Hepatic stellate cell (primary cell): Measurements from ENCODE around the gene TTLL11.
"Not testable (repeated sequence)": the region's sequence is repeated elsewhere in the genome, so short reads cannot be mapped to it uniquely, and the experiment has no call there.

Source experiments
- DNase-seq: peaks from one replicate; pipeline ENCODE4 v3.0.0; 2011; ENCODE audit warnings: low spot score

The TTLL11 gene

GRCh38 chr9:122004589-122004988, 88.5 kb downstream of the TTLL11 start:
- no peak for DNase-seq

GRCh38 chr9:122001491-122002201, 91.5 kb downstream of the TTLL11 start:
- DNase-seq, result no peak

- not testable (repeated sequence) for DNase-seq
Observed at GRCh38 chr9:122000526-122000925, 92.6 kb downstream of the TTLL11 start.

- no peak for DNase-seq
Observed at GRCh38 chr9:121999556-121999955, 93.6 kb downstream of the TTLL11 start.

GRCh38 chr9:121998513-121999049, 94.5 kb downstream of the TTLL11 start:
- DNase-seq, result no peak

- no peak for DNase-seq
Observed at GRCh38 chr9:121997791-121998190, 95.3 kb downstream of the TTLL11 start.

- no peak for DNase-seq
Observed at GRCh38 chr9:121996783-121997182, 96.3 kb downstream of the TTLL11 start.

- DNase-seq, result no peak
Observed at GRCh38 chr9:121995997-121996396, 97.1 kb downstream of the TTLL11 start.

GRCh38 chr9:121992571-121993212, 100.4 kb downstream of the TTLL11 start:
- peak; percentile 70 for DNase-seq

- DNase-seq, result no peak
Observed at GRCh38 chr9:121991307-121991661, 101.8 kb downstream of the TTLL11 start.

GRCh38 chr9:121990600-121991306, 102.4 kb downstream of the TTLL11 start:
- no peak for DNase-seq

- no peak for DNase-seq
Observed at GRCh38 chr9:121989010-121989409, 104.1 kb downstream of the TTLL11 start.

GRCh38 chr9:121987314-121987713, 105.8 kb downstream of the TTLL11 start:
- no peak for DNase-seq

GRCh38 chr9:121985792-121986494, 107.2 kb downstream of the TTLL11 start:
- no peak for DNase-seq

- DNase-seq, result peak; percentile 81
Observed at GRCh38 chr9:121984726-121985402, 108.2 kb downstream of the TTLL11 start.

GRCh38 chr9:121983736-121984135, 109.4 kb downstream of the TTLL11 start:
- DNase-seq, result no peak

GRCh38 chr9:121981118-121981883, 111.8 kb downstream of the TTLL11 start:
- no peak for DNase-seq

- DNase-seq, result not testable (repeated sequence)
Observed at GRCh38 chr9:121980665-121981064, 112.4 kb downstream of the TTLL11 start.

GRCh38 chr9:121979736-121980135, 113.4 kb downstream of the TTLL11 start:
- DNase-seq, result no peak

- peak; percentile 40 for DNase-seq
Observed at GRCh38 chr9:121976751-121977150, 116.4 kb downstream of the TTLL11 start.

- DNase-seq, result no peak
Observed at GRCh38 chr9:121975801-121976277, 117.3 kb downstream of the TTLL11 start.
